ENCODE results near the gene NOP16.

Gene NOP16

GRCh38 chr5:176384366-176384930 lies 4.0 kb downstream of the NOP16 start:
- no peak for DNase-seq

- DNase-seq, result no peak
Observed at GRCh38 chr5:176383961-176384360, 4.4 kb downstream of the NOP16 start.

DNA sequence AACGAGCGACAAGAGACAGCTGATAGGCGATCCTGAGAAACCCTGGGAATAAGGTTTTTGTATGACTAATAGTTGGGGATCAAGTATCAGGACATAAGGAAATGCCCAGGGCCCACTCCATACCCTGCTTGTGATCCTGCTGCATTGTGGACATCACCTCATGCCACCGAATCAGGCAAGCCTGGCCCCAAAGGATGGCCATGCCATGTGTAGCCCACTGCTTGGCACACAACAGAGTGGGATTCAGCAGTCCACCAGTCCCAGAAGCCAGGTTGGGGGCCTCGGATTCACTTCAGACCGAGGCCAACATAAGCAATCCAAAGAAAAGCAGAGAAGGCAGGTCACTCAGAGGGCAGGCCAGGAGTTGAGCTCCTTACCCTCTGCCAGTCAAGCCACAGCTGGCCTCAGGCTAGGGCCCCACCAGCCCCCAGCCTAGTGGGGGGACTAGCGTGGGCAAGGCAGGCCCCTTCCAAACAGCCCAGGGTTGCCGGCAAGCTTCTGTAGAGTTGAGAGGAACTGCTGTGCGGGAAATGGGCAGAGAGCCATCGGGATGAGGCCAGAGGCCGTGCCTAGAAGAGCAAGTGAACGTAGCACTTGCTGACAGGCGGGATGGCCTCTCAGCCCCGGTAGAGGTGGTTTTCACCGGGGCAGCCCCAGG lies 5.0 kb downstream of the NOP16 start:
- DNase-seq, result no peak

DNA sequence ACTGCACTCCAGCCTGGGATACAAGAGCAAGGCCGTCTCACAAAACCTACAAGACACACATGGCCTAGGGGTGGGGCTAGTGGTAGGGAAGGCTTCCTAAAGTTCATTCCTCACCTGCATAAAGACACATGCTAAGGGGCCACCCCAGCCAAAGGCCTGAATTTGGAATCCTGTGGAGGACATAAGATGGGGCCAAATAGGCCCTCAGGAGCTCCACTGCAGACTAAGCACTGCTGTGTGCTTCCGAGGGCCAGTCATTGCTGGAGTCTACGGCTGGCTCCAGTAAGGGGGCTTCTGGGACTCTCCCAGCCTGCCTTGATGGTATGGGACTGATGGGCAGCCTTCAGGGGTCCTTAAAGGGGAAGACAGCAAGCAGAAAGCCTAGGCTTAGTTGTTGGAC lies 5.7 kb downstream of the NOP16 start:
- DNase-seq, result no peak

DNA sequence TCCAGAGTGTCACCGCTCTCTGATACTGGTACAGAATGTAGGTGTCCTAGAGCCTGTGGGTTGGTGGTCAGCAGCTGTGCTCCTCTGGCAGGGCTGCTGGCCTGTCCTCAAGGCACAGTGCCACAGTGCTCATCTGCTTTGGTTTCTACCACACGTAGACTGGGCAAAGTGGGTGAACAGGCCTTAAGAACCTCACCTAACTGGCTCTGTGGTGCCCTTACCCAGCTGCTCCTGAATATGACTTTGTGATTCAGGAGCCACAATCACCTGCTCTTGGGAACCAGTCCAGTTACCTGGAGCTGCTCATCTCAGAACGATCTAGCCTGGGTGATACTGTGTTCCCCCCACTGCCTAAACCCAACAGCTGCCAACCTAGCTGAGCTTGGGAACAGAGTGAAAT lies 6.4 kb downstream of the NOP16 start:
- no peak for DNase-seq

DNA sequence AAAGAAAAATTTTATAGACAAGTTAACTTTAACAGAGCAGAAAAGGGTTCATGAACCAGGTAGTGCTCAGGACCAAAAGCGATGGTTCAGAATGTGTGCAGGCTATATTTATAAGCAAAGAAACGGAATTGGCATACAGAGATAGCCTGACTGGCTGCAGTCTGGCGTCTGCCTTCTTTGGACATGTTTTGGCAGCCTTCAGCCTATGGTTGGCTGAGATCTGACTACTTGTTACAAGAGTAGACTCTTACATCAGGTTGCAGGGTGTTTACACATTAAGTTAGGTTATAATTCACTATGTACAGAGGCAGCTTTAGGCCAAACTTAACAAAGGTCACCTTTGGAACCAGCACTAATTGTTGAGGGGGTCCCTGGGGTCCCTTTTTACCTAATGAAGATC lies 7.0 kb downstream of the NOP16 start:
- DNase-seq, result no peak

DNA sequence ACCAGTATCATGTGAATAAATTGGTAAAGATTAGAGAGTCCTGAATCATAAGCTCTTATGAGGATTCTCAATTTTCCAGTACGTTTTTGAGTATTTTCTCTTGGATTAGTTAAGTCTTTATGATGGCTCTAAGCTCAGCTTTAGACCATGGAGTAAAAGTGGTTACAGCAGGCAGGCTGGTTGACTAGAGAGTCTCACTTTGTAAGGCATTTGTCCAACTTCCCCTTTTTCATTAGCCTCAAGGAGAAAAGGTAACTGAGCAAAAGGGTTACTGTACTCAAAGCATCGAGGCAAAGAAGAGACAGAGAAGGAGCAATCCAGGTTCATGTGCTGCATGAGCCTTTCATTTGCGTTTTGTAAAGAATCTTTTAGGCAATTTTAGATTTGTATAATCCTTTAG lies 8.5 kb downstream of the NOP16 start:
- no peak for DNase-seq

DNA sequence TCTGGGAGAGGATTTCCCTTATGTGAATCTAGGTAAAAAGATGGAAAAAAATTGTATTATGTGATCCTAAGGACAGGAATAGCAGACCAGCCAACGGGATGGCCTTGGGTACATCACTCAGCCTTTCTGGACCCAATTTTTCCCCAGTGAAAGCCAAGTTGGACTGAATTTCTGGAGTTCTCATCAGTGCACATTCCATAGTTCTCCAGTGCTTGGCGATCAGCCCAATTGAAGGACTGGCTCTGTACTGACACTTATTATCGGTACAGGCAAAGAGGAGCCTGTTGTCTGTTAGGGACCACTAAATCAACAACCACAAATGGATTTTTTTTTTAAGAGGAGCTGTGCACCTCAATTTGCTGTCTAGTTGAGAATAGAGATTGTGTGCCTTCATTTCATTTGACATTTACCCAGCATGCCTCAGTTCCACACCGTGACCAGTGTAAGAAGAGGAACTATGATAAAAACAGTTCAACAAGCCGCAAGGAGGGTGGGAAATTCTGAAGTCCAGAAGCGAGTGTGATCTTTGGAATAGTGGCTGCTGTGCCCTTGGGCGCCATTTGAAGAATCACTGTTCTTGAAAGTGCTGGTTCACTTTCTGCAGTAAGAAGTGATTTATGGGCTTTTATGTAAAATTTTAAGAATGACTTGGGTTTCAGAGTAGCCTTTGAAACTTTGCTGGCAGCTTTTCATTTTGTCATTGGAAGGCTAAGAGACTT lies 15.1 kb downstream of the NOP16 start:
- DNase-seq, result no peak

DNA sequence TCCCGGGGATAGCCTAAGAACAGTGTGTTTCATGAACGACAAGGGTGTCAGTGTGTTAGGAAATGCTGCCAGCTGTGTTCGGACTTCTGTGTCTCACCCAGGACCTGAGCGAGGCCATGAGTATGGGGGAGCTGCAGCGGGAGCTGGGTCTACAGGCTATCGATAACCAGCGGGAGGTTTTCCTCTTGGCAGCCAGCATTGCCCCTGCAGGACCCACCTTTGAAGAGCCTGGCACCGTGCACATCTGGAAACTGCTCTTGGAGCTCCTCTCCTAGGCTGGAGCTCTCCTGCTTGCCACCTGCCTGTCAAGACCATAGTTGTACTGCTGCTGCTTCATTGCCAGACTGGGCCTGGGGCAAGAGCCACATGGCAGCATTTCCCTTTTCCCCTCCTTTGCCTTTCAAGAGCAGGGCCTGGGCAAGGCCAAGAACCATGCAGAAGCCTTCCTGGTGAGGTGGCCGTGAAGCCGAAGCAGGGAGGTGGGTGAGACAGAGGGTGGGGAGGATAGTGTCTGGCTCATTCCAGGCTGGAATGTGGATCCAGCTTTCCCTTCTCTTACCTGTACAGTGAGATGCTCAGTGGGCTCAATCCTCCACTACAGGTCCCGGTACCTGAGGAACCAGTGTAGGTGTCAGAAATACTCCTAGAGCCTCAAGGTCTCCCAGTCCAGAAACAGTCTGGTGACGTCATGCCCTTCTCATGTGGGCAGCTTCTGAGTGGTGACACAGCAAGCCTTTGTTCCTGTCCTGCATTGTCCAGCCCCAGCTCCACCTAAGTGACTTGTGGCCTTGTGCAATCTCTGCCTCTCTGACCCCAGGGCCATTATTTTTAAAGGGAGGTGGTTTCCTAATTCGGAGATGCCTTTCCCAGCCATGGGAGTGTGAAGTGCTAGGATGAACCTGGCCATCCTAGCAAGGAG lies 16.5 kb downstream of the NOP16 start:
- no peak for DNase-seq

DNA sequence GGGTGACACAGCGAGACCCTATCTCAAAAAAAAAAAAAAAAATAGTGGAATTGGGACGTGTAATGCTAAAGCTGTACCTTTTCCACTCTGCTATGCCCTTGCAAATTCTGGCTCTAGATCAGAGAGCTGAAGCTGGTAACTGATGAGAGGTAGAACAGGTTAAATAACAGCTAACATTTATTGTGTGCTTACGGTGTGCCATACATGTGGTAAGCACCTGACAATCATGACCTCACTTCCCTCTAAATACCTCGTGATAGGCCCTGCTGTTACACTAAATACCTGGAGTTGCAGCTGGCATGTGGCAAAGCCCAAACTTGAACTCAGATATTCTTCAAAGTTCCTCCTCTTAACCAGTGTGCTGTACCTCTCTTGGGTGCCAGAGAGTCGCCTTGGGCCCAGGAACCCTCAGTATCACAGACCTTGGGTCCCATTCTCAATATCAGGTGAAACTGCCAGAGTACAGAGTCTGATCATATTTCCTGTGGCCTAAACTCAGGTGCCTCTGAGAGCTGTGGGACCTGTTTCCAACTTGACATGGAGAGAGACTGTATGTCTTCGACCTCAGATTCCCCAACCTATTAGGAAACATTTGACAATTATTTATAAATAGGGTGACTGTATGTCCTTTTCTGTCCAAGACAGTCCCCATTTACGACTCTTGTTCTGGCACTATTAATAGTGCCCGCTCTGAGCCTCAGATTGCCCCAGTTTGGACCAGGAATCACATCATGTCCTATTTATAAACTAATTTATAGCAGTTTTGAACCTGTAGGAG lies 18.3 kb downstream of the NOP16 start:
- DNase-seq, result no peak

- no peak for DNase-seq
Observed at GRCh38 chr5:176368726-176369125, 19.7 kb downstream of the NOP16 start.

- DNase-seq, result no peak
Observed at GRCh38 chr5:176366232-176366894, 22.0 kb downstream of the NOP16 start.

DNA sequence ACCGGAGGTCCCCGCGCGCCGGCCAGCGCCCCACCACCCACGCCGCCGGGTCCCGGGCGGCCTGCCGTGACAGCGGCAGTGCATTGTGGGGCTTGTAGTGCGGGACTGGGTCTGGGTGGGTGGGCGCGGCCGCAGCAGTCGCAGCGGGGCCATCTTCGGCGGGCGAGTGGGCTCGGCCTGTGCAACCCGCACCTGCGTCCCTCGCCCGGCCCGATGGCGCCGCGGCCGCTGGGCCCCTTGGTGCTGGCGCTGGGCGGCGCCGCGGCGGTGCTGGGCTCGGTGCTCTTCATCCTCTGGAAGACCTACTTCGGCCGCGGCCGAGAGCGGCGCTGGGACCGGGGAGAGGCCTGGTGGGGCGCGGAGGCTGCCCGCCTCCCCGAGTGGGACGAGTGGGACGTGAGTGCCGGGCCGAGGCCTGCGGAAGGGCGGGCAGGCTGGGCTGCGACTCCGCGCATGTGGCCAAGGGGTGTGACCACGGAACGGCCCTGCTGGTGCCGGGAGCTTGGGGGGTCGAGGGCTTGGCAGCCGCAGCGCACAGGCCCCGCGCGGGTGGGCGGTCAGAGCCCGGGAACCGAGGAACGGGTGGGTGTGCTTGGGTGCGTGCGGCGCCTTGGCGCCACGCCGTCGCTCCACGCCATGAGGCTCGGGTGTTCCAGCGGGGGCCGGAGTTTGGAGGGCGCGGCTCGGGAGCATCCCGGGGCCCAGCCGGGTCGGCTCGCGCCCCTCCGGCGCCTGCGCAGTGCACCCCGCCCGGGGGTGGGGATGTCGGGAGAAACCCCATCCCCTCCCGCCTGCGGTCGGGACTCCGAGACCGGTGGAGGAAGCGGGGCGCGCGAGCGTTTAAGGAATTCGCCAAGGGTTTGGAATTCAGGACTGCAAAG lies 22.8 kb downstream of the NOP16 start, which contains the start of gene ARL10:
TSS of gene ARL10 (plus strand) at position 137 of the 881 bp plus-strand sequence. CDS start at position 214, 77 bp downstream.
- DNase-seq, result peak; percentile 86

DNA sequence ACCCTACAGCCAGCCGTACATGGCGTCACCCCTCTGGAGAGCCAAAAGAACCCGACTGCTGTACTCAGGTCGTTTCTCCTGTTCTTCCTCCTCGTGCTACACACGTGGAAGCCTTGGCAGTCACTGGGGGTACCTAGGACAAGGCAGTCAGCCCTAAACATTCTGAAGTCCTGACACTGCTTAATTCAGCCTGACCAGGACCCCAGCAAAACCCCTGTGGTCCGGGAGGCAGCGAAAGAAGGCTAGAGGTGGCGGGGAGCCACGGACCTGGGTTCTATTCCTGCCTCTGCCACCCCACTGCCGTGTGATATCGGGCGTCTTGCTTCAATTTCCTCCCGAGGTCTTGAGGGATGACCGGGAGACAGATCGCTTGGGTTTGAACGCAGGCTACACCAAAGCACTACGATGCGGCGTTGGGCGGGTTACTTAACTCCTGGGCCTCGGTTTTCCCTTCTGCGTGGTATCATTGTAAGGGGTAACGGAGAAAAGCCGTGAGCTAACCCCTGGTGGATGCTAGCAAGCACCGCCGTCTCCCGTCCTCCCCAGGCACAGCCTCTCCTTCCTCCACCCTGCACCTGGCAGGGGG lies 23.5 kb downstream of the NOP16 start:
- no peak for DNase-seq

DNA sequence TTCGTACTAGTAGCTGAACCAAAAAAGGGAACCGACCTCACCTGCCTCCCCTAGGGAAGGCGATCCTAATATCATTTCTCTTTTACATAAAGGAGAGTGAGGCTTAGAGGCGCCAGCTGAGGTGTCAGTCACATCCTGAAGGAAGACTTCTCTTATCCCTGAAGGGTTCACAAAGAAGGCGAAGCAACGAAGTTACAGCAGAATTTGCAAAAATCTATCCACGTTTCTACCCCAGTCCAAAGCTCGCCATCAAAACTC lies 26.2 kb downstream of the NOP16 start:
- DNase-seq, result no peak

GRCh38 chr5:176361437-176362232 lies 26.8 kb downstream of the NOP16 start, which contains the start of gene KIAA1191:
TSS of gene KIAA1191 (minus strand) at chr5:176361764. CDS start at chr5:176359508, 2,256 bp downstream.
- peak; percentile 90 for DNase-seq

DNA sequence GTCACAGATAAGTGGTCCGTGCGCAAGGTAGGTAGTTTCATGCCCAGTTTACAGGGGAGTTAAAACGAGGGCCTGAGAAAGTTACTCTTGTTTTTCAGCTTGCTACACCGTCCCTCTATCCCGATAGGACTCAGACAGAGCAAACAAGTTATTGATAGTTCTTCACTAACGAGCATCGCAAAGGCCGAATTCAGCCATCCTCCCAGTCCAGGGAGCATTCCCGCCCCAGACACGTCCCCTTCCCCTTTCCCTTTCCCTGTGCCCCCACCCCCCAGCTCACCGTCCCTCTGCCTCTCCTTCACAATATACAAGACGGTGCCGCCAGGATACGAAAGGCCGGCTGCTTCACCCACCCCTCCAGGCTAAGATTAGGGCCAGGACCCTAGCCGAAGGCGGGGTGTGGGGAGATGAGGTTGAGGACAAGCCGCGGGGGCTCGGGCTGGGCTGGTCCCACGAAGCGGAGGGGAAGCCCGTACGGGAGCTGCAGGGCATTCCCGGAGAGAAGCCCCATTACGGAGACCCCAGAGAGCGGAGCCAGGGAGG lies 27.4 kb downstream of the NOP16 start:
- DNase-seq, result peak; percentile 1

GRCh38 chr5:176359658-176360057 lies 28.7 kb downstream of the NOP16 start:
- DNase-seq, result no peak

DNA sequence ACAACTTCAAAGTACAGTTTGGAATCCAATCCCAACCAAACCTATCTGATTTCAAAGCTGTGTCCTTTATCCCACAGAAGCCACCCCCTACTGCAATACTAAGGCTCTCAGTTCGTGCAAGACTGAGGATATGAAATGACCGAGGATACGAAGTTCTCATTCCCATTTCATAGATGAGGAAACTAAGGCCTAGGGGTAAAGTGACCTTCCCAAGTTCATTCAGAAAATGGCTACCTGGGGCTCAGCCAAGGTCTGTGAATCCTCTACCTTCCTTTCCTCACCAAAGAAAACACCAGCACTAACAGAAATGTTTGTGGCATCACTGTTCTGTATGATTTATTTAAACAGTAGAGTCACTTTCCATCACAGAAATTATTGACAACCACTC lies 32.2 kb downstream of the NOP16 start:
- DNase-seq, result no peak

Data from fibroblast of skin of scalp (primary cell).